Loucy (cell line): Measurements from ENCODE around the gene NBAS.

Experiments used
- EZH2phosphoT487 ChIP-seq: fragments of 200-600 bp; IDR thresholded peaks from 2 replicates; pipeline ENCODE4 v1.6.1; 2018; ENCODE audit warnings: antibody characterized with exemption, mild to moderate bottlenecking, moderate library complexity, borderline replicate concordance
- TF ChIP-seq, protein P1 (sequence below): fragments of 200-600 bp; sonication (generic); conservative IDR thresholded peaks from 2 replicates; pipeline ENCODE4 v1.5.1; 2014; ENCODE audit warnings: mild to moderate bottlenecking, antibody characterized with exemption, low read length

DNA sequence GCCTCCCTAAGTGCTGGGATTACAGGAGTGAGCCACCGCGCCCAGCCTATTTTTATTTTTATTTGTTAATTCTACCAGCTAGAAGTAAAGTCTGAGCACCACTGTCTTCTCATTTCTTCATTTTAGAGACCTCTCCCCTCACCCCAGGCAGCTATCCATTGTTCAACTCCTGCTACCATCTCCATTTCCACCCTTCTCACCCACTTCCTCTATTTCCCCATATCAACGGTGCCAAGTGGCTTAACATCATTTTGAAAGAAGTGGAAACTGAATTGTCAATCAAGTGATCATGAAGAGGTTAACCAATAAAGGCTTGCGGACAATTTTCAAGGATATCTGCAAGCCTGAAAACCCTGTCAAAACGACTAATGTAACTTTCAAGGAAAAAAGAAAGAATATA, 323.1 kb downstream of the NBAS start:
- TF ChIP-seq, protein P1, sequence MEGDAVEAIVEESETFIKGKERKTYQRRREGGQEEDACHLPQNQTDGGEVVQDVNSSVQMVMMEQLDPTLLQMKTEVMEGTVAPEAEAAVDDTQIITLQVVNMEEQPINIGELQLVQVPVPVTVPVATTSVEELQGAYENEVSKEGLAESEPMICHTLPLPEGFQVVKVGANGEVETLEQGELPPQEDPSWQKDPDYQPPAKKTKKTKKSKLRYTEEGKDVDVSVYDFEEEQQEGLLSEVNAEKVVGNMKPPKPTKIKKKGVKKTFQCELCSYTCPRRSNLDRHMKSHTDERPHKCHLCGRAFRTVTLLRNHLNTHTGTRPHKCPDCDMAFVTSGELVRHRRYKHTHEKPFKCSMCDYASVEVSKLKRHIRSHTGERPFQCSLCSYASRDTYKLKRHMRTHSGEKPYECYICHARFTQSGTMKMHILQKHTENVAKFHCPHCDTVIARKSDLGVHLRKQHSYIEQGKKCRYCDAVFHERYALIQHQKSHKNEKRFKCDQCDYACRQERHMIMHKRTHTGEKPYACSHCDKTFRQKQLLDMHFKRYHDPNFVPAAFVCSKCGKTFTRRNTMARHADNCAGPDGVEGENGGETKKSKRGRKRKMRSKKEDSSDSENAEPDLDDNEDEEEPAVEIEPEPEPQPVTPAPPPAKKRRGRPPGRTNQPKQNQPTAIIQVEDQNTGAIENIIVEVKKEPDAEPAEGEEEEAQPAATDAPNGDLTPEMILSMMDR: no peak
- no peak for TF ChIP-seq EZH2phosphoT487
